Neuronal stem cell (in vitro differentiated cells): Measurements from ENCODE around the gene CXADR.

Experiments
- DNase-seq: peaks from one replicate; pipeline ENCODE4 v3.0.0-alpha.2; 2013; ENCODE audit warnings: low spot score
- H2AFZ ChIP-seq: one replicate; pipeline ENCODE4 v1.6.1; 2013; ENCODE audit warnings: mild to moderate bottlenecking, low read length, inconsistent platforms
- H2AK5ac ChIP-seq: 2 replicates; pipeline ENCODE4 v1.6.1; 2013; ENCODE audit warnings: low read depth, mild to moderate bottlenecking, inconsistent platforms, low read length, moderate library complexity, mixed read lengths
- H2BK120ac ChIP-seq: 2 replicates; pipeline ENCODE4 v1.6.1; 2013; ENCODE audit warnings: low read depth, mild to moderate bottlenecking, inconsistent platforms, low read length, moderate library complexity, mixed read lengths
- H2BK12ac ChIP-seq: one replicate; pipeline ENCODE4 v1.6.1; 2013; ENCODE audit warnings: low read length, inconsistent platforms
- H2BK15ac ChIP-seq: 2 replicates; pipeline ENCODE4 v1.6.1; 2013; ENCODE audit warnings: mild to moderate bottlenecking, low read length, inconsistent platforms, mixed read lengths
- H2BK5ac ChIP-seq: one replicate; pipeline ENCODE4 v1.6.1; 2013; ENCODE audit warnings: inconsistent platforms, mild to moderate bottlenecking, low read length, moderate library complexity
- H3K14ac ChIP-seq: one replicate; pipeline ENCODE4 v1.6.1; 2013; ENCODE audit warnings: low read length, inconsistent platforms
- H3K18ac ChIP-seq: 2 replicates; pipeline ENCODE4 v1.6.1; 2013; ENCODE audit warnings: low read length, inconsistent platforms
- H3K23ac ChIP-seq: 2 replicates; pipeline ENCODE4 v1.6.1; 2013; ENCODE audit warnings: low read depth, mild to moderate bottlenecking, mixed read lengths, low read length, inconsistent platforms; ENCODE audit not compliant: poor library complexity
- H3K27ac ChIP-seq: replicated peaks from 3 replicates; pipeline ENCODE4 v1.5.1; 2013; ENCODE audit warnings: low read length, inconsistent platforms
- H3K27me3 ChIP-seq, 3 experiments: 2 replicates each; pipeline ENCODE4 v1.6.1; 2013; ENCODE audit warnings: low read length in 3 of 3, mild to moderate bottlenecking in 2 of 3, inconsistent platforms in 1 of 3, low read depth in 1 of 3, mixed read lengths in 1 of 3, moderate library complexity in 1 of 3; ENCODE audit not compliant: control insufficient read depth in 3 of 3, insufficient read depth in 3 of 3
- H3K36me3 ChIP-seq, 2 donors: replicated peaks in 1 of 2; 2 replicates each; pipeline ENCODE4 v1.6.1; 2013; ENCODE audit warnings: low read length in 2 of 2; ENCODE audit not compliant: control insufficient read depth in 2 of 2, insufficient read depth in 2 of 2
- H3K4ac ChIP-seq: 2 replicates; pipeline ENCODE4 v1.6.1; 2013; ENCODE audit warnings: inconsistent platforms, mild to moderate bottlenecking, low read length, moderate library complexity
- H3K4me1 ChIP-seq, 2 donors: 1 replicate in 1 of 2; 2 replicates in 1 of 2; pipeline ENCODE4 v1.6.1; 2013; ENCODE audit warnings: low read length in 2 of 2, low read depth in 1 of 2; ENCODE audit not compliant: control insufficient read depth in 2 of 2, insufficient read depth in 1 of 2
- H3K4me2 ChIP-seq: one replicate; pipeline ENCODE4 v1.6.1; 2013; ENCODE audit warnings: mild to moderate bottlenecking, low read length, inconsistent platforms; ENCODE audit not compliant: insufficient read depth, poor library complexity, severe bottlenecking
- H3K4me3 ChIP-seq, 2 donors: 2 replicates each; pipeline ENCODE4 v1.5.1; 2013; ENCODE audit warnings: low read length in 2 of 2, mild to moderate bottlenecking in 2 of 2, inconsistent platforms in 1 of 2, moderate library complexity in 1 of 2
- H3K79me1 ChIP-seq: one replicate; pipeline ENCODE4 v1.6.1; 2013; ENCODE audit warnings: low read depth, mild to moderate bottlenecking, inconsistent platforms, low read length, moderate library complexity
- H3K9ac ChIP-seq: one replicate; pipeline ENCODE4 v1.6.1; 2013; ENCODE audit warnings: mild to moderate bottlenecking, low read depth, low read length, inconsistent platforms; ENCODE audit not compliant: poor library complexity
- H3K9me3 ChIP-seq, 2 donors: replicated peaks in 1 of 2; 2 replicates each; pipeline versions ENCODE3 to v1.6.1; 2013; ENCODE audit warnings: low read length in 2 of 2, mild to moderate bottlenecking in 2 of 2, inconsistent platforms in 1 of 2, low read depth in 1 of 2, mixed read lengths in 1 of 2, moderate library complexity in 1 of 2; ENCODE audit not compliant: control insufficient read depth in 2 of 2, insufficient read depth in 1 of 2
- H4K8ac ChIP-seq: one replicate; pipeline ENCODE4 v1.6.1; 2013; ENCODE audit warnings: low read depth, mild to moderate bottlenecking, inconsistent platforms, low read length, moderate library complexity
- H4K91ac ChIP-seq: one replicate; pipeline ENCODE4 v1.6.1; 2013; ENCODE audit warnings: low read length, low read depth, mild to moderate bottlenecking, inconsistent platforms; ENCODE audit not compliant: poor library complexity
- WGBS, 2 donors: extraction: QIAGEN DNeasy Blood & Tissue Kit; methylation state at CpG; one replicate each; pipeline ENCODE4 v1.1.7; 2013; ENCODE audit warnings: missing lambda C conversion rate in 2 of 2, mixed read lengths in 1 of 2; ENCODE audit not compliant: insufficient read length in 2 of 2, insufficient replicate concordance in 1 of 2; ENCODE audit errors: extremely low coverage in 2 of 2; 5-methylcytosine and 5-hydroxymethylcytosine counted together

Gene CXADR

GRCh38 chr21:17585875-17586450, 73.1 kb downstream of the CXADR start:
- peaks cover 0 to 7% of the 10 kb centered on the region in 2 donors for H3K36me3 ChIP-seq
- no peaks in the 10 kb centered on the region for H3K79me1 ChIP-seq
- no peaks in the 10 kb centered on the region for H3K27me3 ChIP-seq
- no peak overlapping the region for H3K4me2 ChIP-seq
- H2BK15ac ChIP-seq, result no peak overlapping the region
- DNase-seq, result peak; percentile 15
- no peak overlapping the region for H2BK120ac ChIP-seq
- WGBS, 2 donors, result no CpG with 5 or more reads among the region's 3 CpGs
- no peak overlapping the region for H4K8ac ChIP-seq
- no peak overlapping the region for H3K18ac ChIP-seq
- H3K4ac ChIP-seq, result no peak overlapping the region
- H2BK5ac ChIP-seq, result no peak overlapping the region
- H2BK12ac ChIP-seq, result no peak overlapping the region
- H3K27ac ChIP-seq, result no peak overlapping the region
- H4K91ac ChIP-seq, result no peak overlapping the region
- H3K9ac ChIP-seq, result no peak overlapping the region
- no peak overlapping the region for H3K23ac ChIP-seq
- no peaks in the 10 kb centered on the region for H3K9me3 ChIP-seq
- H3K4me1 ChIP-seq, result no peaks in the 10 kb centered on the region
- no peak overlapping the region for H3K4me3 ChIP-seq
- no peak overlapping the region for H3K14ac ChIP-seq
- H2AFZ ChIP-seq, result no peak overlapping the region
- no peak overlapping the region for H2AK5ac ChIP-seq

- H4K8ac ChIP-seq, result no peak overlapping the region
- no peak overlapping the region for H2AK5ac ChIP-seq
- H4K91ac ChIP-seq, result no peak overlapping the region
- H3K18ac ChIP-seq, result no peak overlapping the region
- H3K4me2 ChIP-seq, result no peak overlapping the region
- H3K9ac ChIP-seq, result no peak overlapping the region
- no peak overlapping the region for H2AFZ ChIP-seq
- H3K14ac ChIP-seq, result no peak overlapping the region
- no CpG with 5 or more reads among the region's 4 CpGs for WGBS, 2 donors
- peaks cover 2 to 50% of the 10 kb centered on the region in 2 donors for H3K36me3 ChIP-seq
- no peaks in the 10 kb centered on the region for H3K4me1 ChIP-seq
- H3K79me1 ChIP-seq, result no peaks in the 10 kb centered on the region
- no peak overlapping the region for H3K27ac ChIP-seq
- no peak overlapping the region for H2BK120ac ChIP-seq
- no peak overlapping the region for H2BK5ac ChIP-seq
- no peak overlapping the region for H3K4ac ChIP-seq
- no peak overlapping the region for H2BK12ac ChIP-seq
- no peaks in the 10 kb centered on the region for H3K9me3 ChIP-seq
- no peak for DNase-seq
- H3K23ac ChIP-seq, result no peak overlapping the region
- H2BK15ac ChIP-seq, result no peak overlapping the region
- no peaks in the 10 kb centered on the region for H3K27me3 ChIP-seq
- H3K4me3 ChIP-seq, result no peak overlapping the region
Observed at GRCh38 chr21:17590430-17590829, 77.6 kb downstream of the CXADR start.

GRCh38 chr21:17597680-17598079, 84.8 kb downstream of the CXADR start:
- Histone ChIP-seq H3K18ac (no peak overlapping the region), H3K27ac (no peak overlapping the region), H3K4ac (no peak overlapping the region), H3K23ac (no peak overlapping the region), H2BK120ac (no peak overlapping the region), H3K4me3 (no peak overlapping the region), H2AFZ (no peak overlapping the region), H4K91ac (no peak overlapping the region), H2BK15ac (no peak overlapping the region), H2AK5ac (no peak overlapping the region), H4K8ac (no peak overlapping the region), H2BK5ac (no peak overlapping the region), H3K79me1 (no peaks in the 10 kb centered on the region), H3K9me3 (no peaks in the 10 kb centered on the region), H3K27me3 (no peaks in the 10 kb centered on the region), H3K4me2 (no peak overlapping the region), H3K9ac (no peak overlapping the region), H3K14ac (no peak overlapping the region), H3K36me3 (peaks cover 5 to 98% of the 10 kb centered on the region in 2 donors), H2BK12ac (no peak overlapping the region), H3K4me1 (no peaks in the 10 kb centered on the region)
- no CpG with 5 or more reads among the region's 1 CpG for WGBS, 2 donors
- no peak for DNase-seq

- Histone ChIP-seq H3K23ac (no peak overlapping the region), H2AFZ (no peak overlapping the region), H3K9me3 (no peaks in the 10 kb centered on the region), H2BK15ac (no peak overlapping the region), H3K4ac (no peak overlapping the region), H3K4me2 (no peak overlapping the region), H3K79me1 (no peaks in the 10 kb centered on the region), H3K18ac (no peak overlapping the region), H3K27me3 (no peaks in the 10 kb centered on the region), H2BK120ac (no peak overlapping the region), H4K8ac (no peak overlapping the region), H3K4me3 (no peak overlapping the region), H3K14ac (no peak overlapping the region), H3K4me1 (no peaks in the 10 kb centered on the region), H4K91ac (no peak overlapping the region), H2BK5ac (no peak overlapping the region), H3K9ac (no peak overlapping the region), H2BK12ac (no peak overlapping the region), H3K36me3 (peaks cover 7 to 98% of the 10 kb centered on the region in 2 donors), H2AK5ac (no peak overlapping the region), H3K27ac (no peak overlapping the region)
- no CpG with 5 or more reads among the region's 3 CpGs for WGBS, 2 donors
- DNase-seq, result no peak
Observed at GRCh38 chr21:17598437-17598836, 85.6 kb downstream of the CXADR start.
